Right kidney (tissue), 9 donors: ENCODE measurements around the gene SLC7A6OS.

Experiments used
- DNase-seq: peaks from one replicate; pipeline ENCODE4 v3.0.0-alpha.2; 2016
- long read RNA-seq, 8 donors: transcript quantifications; one replicate each; lab custom pipeline, GENCODE V29; 2026

SLC7A6OS gene
- long read RNA-seq, donor 1, full-length matches to known transcripts, result 1 of 7 reads
- long read RNA-seq, donor 1, partial matches to known transcripts, result 6 of 7 reads
- long read RNA-seq, donor 1, other reads (novel, unspliced or antisense), result 0 of 7 reads
- long read RNA-seq, donor 2, full-length matches to known transcripts, result 1 of 1 reads
- long read RNA-seq, donor 2, partial matches to known transcripts, result 0 of 1 reads
- long read RNA-seq, donor 2, other reads (novel, unspliced or antisense), result 0 of 1 reads
- long read RNA-seq, donor 3, full-length matches to known transcripts, result 3 of 3 reads
- long read RNA-seq, donor 3, partial matches to known transcripts, result 0 of 3 reads
- long read RNA-seq, donor 3, other reads (novel, unspliced or antisense), result 0 of 3 reads
- long read RNA-seq, donor 4, result 0 reads
- long read RNA-seq, donor 5, full-length matches to known transcripts, result 8 of 8 reads
- long read RNA-seq, donor 5, partial matches to known transcripts, result 0 of 8 reads
- long read RNA-seq, donor 5, other reads (novel, unspliced or antisense), result 0 of 8 reads
- long read RNA-seq, donor 6, full-length matches to known transcripts, result 2 of 2 reads
- long read RNA-seq, donor 6, partial matches to known transcripts, result 0 of 2 reads
- long read RNA-seq, donor 6, other reads (novel, unspliced or antisense), result 0 of 2 reads
- long read RNA-seq, donor 7, result 0 reads
- long read RNA-seq, donor 8, full-length matches to known transcripts, result 6 of 6 reads
- long read RNA-seq, donor 8, partial matches to known transcripts, result 0 of 6 reads
- long read RNA-seq, donor 8, other reads (novel, unspliced or antisense), result 0 of 6 reads

DNA sequence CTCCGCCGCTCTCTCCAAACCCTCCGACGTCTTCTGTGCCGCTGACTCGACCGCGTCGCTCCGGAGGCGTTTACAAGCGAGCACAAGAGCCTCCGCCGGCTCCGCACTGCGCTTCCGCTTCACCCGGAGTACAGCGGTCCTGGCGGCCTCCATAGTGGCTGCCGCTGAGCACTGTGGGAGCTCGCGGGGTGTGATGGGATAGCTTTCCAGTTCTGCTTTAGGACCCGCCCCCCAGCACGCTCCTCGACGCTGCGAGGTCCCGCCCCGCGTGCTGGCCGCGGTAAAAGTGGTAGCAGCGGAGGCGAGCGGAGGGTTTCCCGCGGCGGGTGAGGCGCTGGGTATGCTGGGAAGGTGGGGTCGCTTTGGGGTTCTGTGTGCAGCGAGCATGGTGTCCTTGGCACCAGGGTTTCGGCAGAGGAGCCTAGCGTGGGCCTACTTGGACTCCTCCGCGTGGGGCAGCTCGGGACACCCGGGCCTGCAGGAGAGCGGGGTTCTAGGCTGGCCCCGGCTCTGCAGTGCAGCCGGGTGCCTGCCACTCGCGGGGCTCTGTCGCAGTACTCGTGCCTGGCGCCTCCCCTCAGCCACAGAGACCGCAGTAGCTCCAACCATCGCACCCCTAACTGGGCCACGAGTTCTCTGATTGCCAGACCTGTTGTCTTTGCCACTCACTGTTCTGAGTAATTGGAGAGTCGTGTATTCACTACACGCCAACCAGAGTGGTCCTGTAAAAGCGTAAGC lies at the start of gene SLC7A6OS, which contains the start of gene PRMT7:
SLC7A6OS (minus strand) TSS at position 173 of the 738 bp plus-strand sequence; CDS start at position 153, 20 bp downstream.
PRMT7 (plus strand) TSS at position 246 of the 738 bp plus-strand sequence. CDS start 4,961 bp downstream, outside the sequence.
- peak; percentile 89 for DNase-seq

DNA sequence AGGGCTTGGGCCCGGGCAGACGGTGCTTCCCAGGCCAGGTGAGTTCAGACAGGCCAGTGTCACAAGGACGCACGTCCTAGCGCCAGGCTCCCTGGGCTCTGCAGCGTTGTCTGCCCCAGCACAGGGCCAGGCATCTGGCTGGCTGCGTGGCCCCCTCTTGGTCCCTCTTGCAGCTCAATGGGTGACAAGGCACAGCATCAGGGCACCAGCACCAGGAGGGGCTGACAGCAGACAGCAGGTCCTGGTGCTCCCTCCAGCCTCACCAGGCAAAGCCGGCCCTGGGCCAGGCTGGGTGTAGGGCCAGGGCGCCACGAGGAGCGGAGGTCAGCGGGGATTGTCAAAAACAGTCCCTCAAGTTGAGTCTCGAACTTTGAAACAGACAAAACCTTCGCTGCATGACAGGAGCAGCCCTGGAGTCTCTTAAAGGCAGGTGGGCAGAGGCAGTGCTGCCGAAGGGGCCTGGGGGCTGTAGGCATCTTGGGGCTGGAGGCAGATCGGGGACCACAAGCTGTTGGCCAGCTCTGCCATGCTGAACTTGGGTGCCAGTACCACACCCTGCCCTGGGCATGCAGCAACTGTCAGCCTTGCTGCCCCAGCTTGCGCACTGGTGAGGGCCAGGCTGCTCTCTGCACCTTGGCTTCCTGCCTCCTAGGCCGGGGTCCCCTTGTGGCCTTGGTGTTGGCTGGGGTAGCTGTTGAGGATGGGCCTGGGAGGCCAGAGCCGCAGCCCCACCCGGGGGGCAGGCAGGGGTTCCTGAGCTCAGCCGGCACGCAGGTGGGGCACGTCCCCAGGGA lies 48.8 kb upstream of the SLC7A6OS start:
- DNase-seq, result no peak

DNA sequence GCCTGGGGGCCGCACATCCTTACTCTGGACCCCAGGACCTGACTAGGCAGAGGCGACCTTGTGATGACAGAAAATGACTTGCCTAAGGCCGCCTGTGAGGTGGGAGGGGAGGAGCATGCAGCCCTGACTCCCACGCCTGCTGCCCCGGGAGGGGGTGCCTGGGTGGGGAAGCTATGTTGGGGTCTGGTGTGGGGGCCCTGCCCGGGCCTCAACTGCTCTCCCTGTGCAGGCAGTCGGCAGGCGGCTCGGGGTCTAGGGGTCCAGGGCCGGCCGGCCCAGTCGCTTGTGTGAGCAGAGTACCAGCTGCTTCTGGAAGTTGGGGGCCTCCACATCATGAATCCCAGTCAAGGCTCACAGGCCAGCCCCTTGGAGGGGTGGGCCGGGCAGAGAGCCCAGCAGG lies 48.2 kb upstream of the SLC7A6OS start:
- DNase-seq, result no peak

DNA sequence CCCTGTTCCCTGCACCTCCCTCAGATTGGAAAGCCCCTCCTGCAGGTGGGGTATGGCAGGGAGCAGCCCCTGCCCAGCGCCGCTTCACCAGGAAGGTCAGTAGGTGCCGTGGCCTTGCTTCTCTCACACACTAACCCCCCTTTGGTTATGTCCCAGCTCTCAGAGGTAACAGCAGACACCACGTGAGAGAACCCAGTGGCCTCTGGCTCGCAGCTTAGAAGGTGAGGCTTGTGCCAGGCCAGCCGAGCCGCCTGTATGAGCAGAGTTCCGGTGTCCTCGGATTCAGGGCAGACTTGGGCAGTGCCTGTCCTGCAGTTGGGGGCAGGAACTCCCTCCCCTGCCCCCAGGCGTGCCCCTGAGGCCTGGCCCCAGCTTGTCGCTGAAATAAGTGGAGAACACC lies 47.2 kb upstream of the SLC7A6OS start:
- DNase-seq, result no peak

DNA sequence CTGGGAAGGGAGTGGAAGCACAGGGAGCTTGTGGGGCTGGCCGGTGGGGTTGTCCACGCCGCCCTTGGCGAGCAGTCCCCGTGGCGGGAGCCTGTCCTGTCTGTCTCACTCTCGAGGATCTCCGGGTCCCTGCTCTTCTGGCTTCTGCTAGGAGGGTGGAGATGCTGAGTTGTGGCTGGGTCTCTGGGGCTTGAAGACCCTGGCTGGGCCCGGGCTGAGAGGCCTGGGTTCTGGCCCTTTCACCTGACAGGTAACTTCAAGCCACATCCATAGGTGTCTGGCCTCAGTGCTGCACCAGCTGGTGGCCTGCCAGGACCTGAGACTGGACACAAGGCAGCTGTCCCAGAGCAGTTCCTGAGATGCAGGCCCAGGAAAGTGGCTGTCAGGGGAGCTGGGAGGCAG lies 46.8 kb upstream of the SLC7A6OS start:
- no peak for DNase-seq

DNA sequence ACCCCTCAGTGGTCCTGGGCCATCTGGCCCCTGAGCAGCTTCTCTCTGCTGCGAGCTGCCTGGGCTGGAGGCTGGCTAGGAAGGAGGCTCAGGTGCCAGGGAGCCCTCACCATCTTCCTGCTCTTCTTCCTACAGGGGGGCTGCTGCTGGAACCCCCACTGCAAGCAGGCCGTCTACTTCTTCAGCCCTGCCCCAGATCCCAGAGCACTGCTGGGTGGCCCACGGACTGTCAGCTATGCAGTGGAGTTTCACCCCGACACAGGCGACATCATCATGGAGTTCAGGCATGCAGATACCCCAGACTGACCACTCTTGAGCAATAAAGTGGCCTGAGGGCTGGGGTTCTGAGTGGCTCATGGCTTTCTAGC lies 46.2 kb upstream of the SLC7A6OS start:
- DNase-seq, result no peak

DNA sequence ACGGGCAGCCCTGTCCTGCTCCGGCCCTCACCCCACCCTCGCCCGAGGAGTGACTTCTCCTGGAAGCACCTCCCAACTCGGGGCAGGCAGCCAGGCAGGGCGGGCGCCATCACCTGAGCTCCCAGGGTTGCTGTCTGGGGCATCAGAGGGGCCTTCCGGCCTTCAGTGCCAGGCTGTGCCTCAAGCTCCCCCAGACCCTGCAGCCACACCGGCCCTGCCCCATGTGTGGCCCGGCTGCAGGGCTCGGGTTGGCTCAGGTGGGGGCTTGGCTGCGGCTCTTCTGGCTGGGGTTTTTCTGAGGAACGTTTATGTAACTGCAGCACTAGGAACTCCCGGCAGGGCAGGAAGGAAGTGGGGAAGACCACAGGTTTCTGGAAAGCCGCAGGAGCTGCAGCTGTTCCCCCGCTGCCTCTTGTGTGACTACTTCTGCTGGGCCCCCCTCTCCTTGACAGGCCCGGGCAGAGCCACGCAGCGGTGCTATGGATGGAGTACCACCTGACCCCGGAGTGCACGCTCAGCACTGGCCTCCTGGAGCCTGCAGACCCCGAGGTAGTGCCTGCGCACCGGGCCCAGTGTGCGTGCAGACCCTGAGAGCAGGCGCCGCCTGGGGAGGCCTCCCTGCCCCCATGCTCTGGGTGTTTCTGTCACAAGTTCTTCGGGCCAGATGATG lies 45.6 kb upstream of the SLC7A6OS start:
- no peak for DNase-seq

DNA sequence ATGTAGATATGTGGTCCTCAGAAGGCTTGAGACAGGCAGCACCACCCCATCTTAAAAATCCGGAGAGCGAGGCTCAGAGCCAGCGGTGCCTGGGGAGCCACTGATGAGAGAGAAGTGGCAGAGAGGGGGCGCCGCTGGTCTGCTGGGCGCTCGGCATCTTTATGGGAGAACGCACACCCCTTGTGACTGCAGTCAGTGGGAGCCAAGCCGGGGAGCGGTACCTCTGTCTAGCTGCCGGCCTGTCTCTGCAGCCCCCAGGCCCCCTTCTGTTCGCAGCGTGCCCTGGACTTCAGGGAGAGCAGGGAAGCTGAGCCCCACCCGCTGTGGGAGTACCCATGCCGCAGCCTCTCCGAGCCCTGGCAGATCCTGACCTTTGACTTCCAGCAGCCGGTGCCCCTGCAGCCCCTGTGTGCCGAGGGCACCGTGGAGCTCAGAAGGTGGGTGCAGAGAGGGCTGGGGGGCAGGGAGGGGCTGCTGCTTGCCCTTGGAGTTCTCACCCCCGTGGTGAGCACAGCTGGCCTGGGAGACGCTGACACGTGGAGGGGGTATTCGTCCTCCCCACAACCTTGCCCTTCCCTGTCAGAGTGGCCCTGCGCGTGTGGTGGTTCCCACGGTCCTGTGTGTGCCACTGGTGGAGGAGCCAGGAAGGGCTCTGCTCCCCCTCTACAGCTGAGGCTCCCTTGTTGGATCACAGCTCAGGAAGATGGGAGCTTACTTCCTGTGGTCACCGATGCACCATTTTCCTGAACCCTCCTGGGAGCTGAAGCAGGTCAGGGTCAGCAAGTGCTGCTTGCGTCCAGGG lies 44.9 kb upstream of the SLC7A6OS start:
- DNase-seq, result no peak

DNA sequence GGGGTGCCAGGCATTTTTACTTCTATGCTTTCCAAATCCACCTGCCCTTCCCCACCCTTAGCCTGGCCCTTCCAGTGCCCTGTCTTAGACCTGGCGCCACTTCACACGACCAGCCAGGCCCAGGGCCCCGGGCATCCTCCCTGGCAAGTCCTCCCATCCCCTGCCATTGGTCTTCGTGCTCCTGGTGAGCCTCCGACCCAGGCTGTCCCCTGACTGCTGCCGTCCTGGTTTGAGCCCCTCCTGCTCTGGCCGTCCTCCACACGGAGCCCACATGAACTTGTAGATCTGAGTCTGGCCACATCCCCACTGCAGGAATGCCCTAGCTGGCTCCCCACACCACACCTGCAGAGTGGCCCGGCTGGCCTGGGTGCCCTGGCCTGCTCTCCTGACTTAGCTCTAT lies 44.1 kb upstream of the SLC7A6OS start:
- no peak for DNase-seq

DNA sequence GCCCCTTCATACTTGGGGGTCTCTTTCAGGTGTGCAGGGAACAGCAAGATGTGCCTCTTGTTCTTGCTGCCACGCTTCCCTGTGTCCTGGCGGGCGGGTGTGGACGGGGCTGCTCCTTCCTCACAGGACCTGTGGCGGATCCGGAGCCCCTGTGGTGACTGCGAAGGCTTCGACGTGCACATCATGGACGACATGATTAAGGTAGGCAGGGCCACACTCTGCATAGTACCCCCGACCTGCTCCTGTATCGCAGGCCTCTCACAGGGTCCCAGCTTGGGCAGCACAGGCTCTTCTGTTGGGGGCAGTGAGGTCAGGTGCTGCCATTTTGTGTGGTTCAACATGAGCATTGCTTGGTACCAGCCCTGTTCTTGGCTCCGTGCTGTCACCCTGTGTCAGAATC lies 42.6 kb upstream of the SLC7A6OS start:
- DNase-seq, result no peak

DNA sequence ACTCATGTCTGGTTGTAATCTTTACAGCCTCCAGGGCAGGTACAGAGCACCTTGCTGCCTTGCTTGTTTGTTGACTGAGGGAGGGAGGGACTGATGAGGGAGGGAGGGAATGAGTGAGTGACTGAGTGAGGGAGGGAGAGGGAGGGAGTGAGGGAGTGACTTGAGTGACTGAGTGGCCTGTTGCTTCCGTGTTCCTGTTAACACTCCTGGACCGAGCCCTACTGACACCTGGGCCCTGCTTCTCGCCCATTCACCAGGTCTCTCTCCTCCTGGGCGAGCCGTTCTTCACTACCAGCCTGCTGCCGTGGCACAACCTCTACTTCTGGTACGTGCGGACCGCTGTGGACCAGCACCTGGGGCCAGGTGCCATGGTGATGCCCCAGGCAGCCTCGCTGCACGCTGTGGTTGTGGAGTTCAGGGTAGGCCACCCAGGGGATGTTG lies 41.3 kb upstream of the SLC7A6OS start:
- DNase-seq, result no peak

DNA sequence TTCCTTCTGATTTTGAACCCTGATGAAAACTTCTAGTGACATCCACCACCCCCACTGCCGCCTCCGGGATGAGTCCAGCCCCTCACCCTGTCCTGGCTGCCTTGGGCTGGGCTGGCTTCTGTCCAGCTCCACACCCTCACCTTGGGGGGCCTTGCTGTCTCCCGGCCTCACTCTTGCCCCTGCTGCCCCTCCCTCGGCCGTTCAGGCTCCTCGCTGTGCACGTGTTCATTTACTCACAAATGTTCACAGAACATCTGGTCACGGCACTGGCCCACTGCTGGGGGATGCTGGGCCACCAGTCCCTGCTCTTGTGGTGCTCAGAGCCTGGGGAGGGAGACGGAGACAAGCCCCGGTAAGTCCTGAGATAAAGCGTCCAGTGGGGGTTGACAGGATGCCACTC lies 40.7 kb upstream of the SLC7A6OS start:
- no peak for DNase-seq

DNA sequence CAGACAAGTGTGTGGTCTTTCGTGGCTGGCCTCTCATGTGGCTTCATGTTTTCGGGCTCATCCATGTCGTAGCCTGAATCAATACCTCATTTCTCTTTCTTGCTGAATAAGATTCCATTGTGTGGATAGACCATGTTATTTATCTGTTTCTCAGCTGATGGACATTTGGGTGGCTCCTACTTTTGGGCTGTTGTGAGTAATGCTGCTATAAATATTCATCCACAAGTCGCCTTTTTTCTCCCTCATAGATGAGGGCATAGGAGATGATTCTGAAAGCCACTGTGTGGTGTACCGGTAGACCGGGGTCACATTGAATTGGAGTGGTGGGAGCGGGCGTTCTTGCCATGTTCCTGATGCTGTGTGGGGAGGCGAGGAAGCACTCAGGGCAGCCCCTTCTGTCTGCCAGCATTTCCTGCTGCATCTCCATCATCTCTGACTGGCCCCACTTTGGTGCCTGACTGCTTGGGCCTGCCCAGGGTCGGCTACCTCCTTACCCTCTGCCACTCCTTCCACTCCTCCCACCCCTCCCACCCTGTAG lies 40.1 kb upstream of the SLC7A6OS start:
- no peak for DNase-seq

DNA sequence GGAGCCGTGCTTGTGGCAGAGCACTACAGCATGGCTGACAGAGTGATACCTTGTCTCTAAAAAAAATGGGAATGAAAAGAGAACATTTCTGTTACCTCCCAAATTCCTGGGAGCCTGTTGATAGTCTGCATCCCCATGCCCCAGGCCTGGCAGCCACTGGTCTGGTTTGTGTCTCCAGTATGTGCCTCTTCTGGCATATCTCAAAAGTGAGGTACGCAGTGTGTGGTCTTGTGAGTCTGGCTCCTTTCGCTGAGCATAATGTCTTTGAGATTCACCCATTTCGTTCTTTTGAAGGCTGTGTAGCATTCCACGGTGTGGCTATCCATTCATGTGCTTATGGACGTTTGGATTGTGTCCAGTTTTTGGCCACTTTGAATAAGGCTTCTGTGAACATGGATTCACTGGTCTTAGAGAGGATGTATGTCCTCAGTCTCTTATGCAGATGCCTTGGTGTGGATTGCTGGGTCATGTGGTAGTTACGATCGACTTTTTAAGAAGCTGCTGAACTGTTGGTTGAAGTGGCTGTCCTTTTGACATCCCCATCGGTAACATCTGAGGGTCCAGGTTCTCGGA lies 39.2 kb upstream of the SLC7A6OS start:
- no peak for DNase-seq

DNA sequence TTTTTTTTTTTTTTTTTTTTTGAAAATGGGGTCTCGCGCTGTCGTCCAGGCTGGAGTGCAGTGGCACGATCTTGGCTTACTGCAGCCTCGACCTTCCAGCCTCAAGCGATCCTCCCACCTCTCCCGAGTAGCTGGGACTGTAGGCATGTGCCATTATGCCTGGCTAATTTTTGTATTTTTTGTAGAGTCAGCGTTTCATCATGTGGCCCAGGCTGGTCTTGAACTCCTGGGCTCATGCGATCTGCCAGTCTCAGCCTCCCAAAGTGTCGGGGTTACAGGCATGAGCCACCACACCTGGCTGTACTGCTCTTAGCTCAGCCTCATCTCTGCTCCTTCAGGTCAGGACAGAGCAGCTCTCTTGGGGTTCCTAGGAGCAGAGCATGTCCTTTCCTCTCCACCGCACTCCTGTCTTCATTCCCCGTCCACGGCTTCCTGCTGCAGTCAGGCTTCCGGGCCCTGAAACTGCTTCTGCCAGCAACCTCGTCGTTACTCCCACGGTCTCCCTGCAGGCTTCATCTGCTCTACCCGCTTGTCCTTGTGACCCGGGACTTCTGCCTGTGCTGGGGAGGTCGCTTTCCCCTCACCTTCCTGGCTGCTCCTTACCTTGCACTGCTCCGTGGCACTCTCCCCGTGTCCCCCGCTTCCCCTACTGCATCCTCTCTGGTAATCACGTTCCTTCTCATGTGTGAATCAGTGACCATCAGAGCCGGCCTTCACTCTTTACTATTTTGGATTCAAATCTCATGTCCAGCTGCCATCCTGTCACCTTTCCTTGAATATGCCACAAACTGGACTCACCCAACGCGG lies 38.1 kb upstream of the SLC7A6OS start:
- DNase-seq, result no peak

DNA sequence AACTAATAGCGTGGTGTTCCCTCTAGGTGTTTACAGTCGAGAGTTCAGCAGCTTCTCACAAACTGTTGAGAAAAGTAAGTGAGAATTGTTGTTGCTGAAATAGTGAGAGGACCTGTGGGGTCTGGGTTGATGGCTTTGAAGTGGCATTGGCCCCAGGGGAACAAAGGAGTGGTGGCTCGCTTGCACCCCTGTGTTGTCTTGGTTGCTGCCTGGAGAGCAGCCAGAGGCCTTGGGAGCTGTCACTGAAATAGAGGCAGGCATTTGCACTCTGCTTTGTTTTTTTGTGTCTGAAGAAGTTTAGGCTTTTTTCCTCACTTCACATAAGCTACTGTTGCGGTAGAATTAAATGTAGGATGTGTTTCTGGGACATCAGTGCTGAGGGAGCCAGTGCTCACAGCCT lies 36.9 kb upstream of the SLC7A6OS start:
- DNase-seq, result no peak

DNA sequence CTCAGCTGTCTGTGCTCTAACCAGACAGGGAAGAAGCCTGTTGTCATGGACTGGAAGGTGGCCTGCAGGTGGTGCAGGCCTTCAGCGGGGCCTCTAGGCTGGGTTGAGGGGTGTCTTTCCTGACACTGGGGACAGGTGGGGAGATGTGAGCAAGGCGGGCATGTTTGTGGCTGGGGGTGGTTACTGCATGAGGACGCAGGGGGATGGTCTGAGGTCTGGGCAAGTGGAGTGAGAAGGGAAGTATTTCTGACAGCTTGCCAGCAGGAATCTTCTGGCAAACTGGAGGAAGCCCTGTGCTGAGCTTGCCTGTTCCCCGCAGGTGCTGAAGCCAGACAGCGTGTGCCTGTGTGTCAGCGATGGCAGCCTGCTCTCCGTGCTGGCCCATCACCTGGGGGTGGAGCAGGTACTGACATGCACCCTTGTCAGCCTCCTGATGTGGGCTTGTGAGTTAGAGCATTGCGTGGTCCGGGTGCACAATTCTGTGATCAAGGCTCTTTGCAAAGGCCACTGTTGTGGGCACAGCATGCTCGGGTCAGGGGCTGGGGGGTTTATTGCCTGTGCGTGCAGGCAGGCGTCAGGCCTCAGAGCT lies 36.2 kb upstream of the SLC7A6OS start:
- no peak for DNase-seq

DNA sequence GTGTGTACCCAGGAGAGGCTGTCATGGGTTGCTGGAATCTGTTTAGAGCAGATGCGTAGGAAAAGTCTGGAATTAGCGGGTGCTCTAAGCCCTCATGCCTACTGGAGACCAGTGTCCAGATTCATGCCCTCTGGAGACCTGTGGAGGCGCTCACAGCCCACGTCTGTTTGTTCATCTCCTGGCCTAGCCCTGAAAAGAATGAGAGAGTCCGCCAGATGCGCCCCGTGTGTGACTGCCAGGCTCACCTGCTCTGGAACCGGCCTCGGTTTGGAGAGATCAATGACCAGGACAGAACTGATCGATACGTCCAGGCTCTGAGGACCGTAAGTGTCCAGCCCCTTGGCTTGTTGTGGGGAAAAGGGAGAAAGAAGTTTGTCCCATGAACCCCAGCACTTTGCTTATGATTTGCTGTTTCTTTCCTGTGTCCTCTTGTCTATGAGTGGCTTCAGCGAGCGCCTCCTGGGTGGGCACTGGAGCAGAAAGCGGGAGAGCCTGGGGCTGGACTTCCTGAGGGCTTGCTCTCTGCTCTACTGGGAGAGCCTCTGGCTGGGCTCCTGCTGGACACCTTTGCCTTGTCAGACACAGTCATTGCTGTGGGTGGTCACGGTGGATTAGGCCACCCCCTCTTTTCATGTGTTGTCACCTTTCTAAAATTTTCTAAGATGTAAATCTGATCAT lies 35.4 kb upstream of the SLC7A6OS start:
- no peak for DNase-seq
